ENCODE measurements around the gene SLC26A9.

The SLC26A9 gene

GRCh38 chr1:205973377-205974232, 30.3 kb upstream of the SLC26A9 start:
- no peak for DNase-seq

GRCh38 chr1:205972491-205973168, 29.4 kb upstream of the SLC26A9 start:
- DNase-seq, result no peak

GRCh38 chr1:205972081-205972480, 28.8 kb upstream of the SLC26A9 start:
- no peak for DNase-seq

GRCh38 chr1:205971082-205971481, 27.8 kb upstream of the SLC26A9 start:
- no peak for DNase-seq

GRCh38 chr1:205970486-205970885, 27.2 kb upstream of the SLC26A9 start:
- no peak for DNase-seq

GRCh38 chr1:205969229-205969628, 26.0 kb upstream of the SLC26A9 start:
- no peak for DNase-seq

- no peak for DNase-seq
Observed at GRCh38 chr1:205967554-205968335, 24.5 kb upstream of the SLC26A9 start.

GRCh38 chr1:205965036-205965884, 22.0 kb upstream of the SLC26A9 start:
- no peak for DNase-seq

- peak in 2 of 4 experiments; percentile 38 to 41 for DNase-seq
Observed at GRCh38 chr1:205963352-205964155, 20.3 kb upstream of the SLC26A9 start.

GRCh38 chr1:205962821-205963221, 19.6 kb upstream of the SLC26A9 start:
- no peak for DNase-seq

GRCh38 chr1:205961991-205962820, 18.9 kb upstream of the SLC26A9 start:
- DNase-seq, result peak in 3 of 4 experiments; percentile 43 to 61 (median 54)

GRCh38 chr1:205961405-205961804, 18.1 kb upstream of the SLC26A9 start:
- DNase-seq, result peak; percentile 51 to 65 (median 58)

GRCh38 chr1:205959789-205960188, 16.5 kb upstream of the SLC26A9 start:
- no peak for DNase-seq

GRCh38 chr1:205955499-205955898, 12.2 kb upstream of the SLC26A9 start:
- DNase-seq, result no peak

- no peak for DNase-seq
Observed at GRCh38 chr1:205954819-205955404, 11.7 kb upstream of the SLC26A9 start.

GRCh38 chr1:205951746-205952145, 8.5 kb upstream of the SLC26A9 start:
- DNase-seq, result no peak

GRCh38 chr1:205950826-205951549, 7.7 kb upstream of the SLC26A9 start:
- peak; percentile 55 to 75 (median 70) for DNase-seq

GRCh38 chr1:205950280-205950679, 7.0 kb upstream of the SLC26A9 start:
- DNase-seq, result no peak

GRCh38 chr1:205949753-205950152, 6.5 kb upstream of the SLC26A9 start:
- DNase-seq, result no peak

Data from suppressor macrophage (primary cell).